Trophoblast cell (in vitro differentiated cells and primary cell): ENCODE data around the gene TEAD1.

Source experiments
- DNase-seq, 2 donors: peaks; one replicate each; pipeline ENCODE4 v3.0.0-alpha.2; 2016
- H2AFZ ChIP-seq: 2 replicates; pipeline ENCODE4 v1.6.1; 2013; ENCODE audit warnings: low read length, moderate library complexity, mild to moderate bottlenecking; ENCODE audit not compliant: insufficient read depth, poor library complexity
- H2AK5ac ChIP-seq: 2 replicates; pipeline ENCODE4 v1.6.1; 2013; ENCODE audit warnings: mild to moderate bottlenecking, low read length
- H2BK120ac ChIP-seq: 2 replicates; pipeline ENCODE4 v1.6.1; 2013; ENCODE audit warnings: low read length, mild to moderate bottlenecking, moderate library complexity; ENCODE audit not compliant: insufficient read depth, poor library complexity
- H2BK12ac ChIP-seq: 2 replicates; pipeline ENCODE4 v1.6.1; 2013; ENCODE audit warnings: mild to moderate bottlenecking, low read length, moderate library complexity
- H2BK5ac ChIP-seq: 2 replicates; pipeline ENCODE4 v1.6.1; 2013; ENCODE audit warnings: low read length, low read depth, moderate library complexity, mild to moderate bottlenecking; ENCODE audit not compliant: poor library complexity
- H3K14ac ChIP-seq: 2 replicates; pipeline ENCODE4 v1.6.1; 2013; ENCODE audit warnings: mild to moderate bottlenecking, low read length
- H3K18ac ChIP-seq: 2 replicates; pipeline ENCODE4 v1.6.1; 2013; ENCODE audit warnings: mild to moderate bottlenecking, low read length
- H3K23ac ChIP-seq: 2 replicates; pipeline ENCODE4 v1.6.1; 2013; ENCODE audit warnings: low read length
- H3K27ac ChIP-seq: 2 replicates; pipeline ENCODE4 v1.5.1; 2013; ENCODE audit warnings: low read depth, mild to moderate bottlenecking, inconsistent platforms, low read length, moderate library complexity
- H3K27me3 ChIP-seq: 2 replicates; pipeline ENCODE4 v1.6.1; 2013; ENCODE audit warnings: inconsistent platforms, mild to moderate bottlenecking, low read length, moderate library complexity; ENCODE audit not compliant: insufficient read depth
- H3K36me3 ChIP-seq, 2 experiments: 1 replicate in 1 of 2; 2 replicates in 1 of 2; pipeline ENCODE4 v1.6.1; 2013; ENCODE audit warnings: low read length in 2 of 2, mild to moderate bottlenecking in 2 of 2, moderate library complexity in 1 of 2; ENCODE audit not compliant: insufficient read depth in 2 of 2, control insufficient read depth in 1 of 2
- H3K4ac ChIP-seq: 2 replicates; pipeline ENCODE4 v1.6.1; 2013; ENCODE audit warnings: low read depth, mild to moderate bottlenecking, low read length, moderate library complexity
- H3K4me1 ChIP-seq, 2 experiments: 1 replicate in 1 of 2; 2 replicates in 1 of 2; pipeline ENCODE4 v1.6.1; 2013; ENCODE audit warnings: low read length in 2 of 2, mild to moderate bottlenecking in 2 of 2, moderate library complexity in 1 of 2; ENCODE audit not compliant: insufficient read depth in 2 of 2, control insufficient read depth in 1 of 2
- H3K4me2 ChIP-seq: 2 replicates; pipeline ENCODE4 v1.6.1; 2013; ENCODE audit warnings: inconsistent platforms, mild to moderate bottlenecking, low read length, moderate library complexity
- H3K4me3 ChIP-seq: 2 replicates; pipeline ENCODE4 v1.5.1; 2013; ENCODE audit warnings: mild to moderate bottlenecking, low read depth, low read length, inconsistent platforms
- H3K79me1 ChIP-seq: one replicate; pipeline ENCODE4 v1.6.1; 2013; ENCODE audit warnings: low read length
- H3K79me2 ChIP-seq: 2 replicates; pipeline ENCODE4 v1.6.1; 2013; ENCODE audit warnings: low read length, mild to moderate bottlenecking; ENCODE audit not compliant: control insufficient read depth, insufficient read depth, poor library complexity
- H3K9ac ChIP-seq: 2 replicates; pipeline ENCODE4 v1.6.1; 2013; ENCODE audit warnings: mild to moderate bottlenecking, low read length
- H3K9me3 ChIP-seq: 2 replicates; pipeline ENCODE4 v1.6.1; 2013; ENCODE audit warnings: low read depth, mild to moderate bottlenecking, control low read depth, inconsistent platforms, low read length; ENCODE audit not compliant: insufficient read depth
- H4K12ac ChIP-seq: 2 replicates; pipeline ENCODE4 v1.6.1; 2013; ENCODE audit warnings: low read depth, mild to moderate bottlenecking, low read length, moderate library complexity
- H4K8ac ChIP-seq: 2 replicates; pipeline ENCODE4 v1.6.1; 2013; ENCODE audit warnings: low read depth, mild to moderate bottlenecking, low read length, moderate library complexity
- H4K91ac ChIP-seq: one replicate; pipeline ENCODE4 v1.6.1; 2013; ENCODE audit warnings: low read depth, mild to moderate bottlenecking, low read length, moderate library complexity
- WGBS: extraction: QIAGEN DNeasy Blood & Tissue Kit; methylation state at CpG from one replicate; pipeline ENCODE4 v1.1.7; 2013; ENCODE audit warnings: missing lambda C conversion rate; ENCODE audit not compliant: insufficient read length, insufficient coverage; ENCODE audit errors: extremely low coverage; 5-methylcytosine and 5-hydroxymethylcytosine counted together

The TEAD1 gene

GRCh38 chr11:12963792-12964536, 289.7 kb downstream of the TEAD1 start:
- H3K79me1 ChIP-seq: no peaks in the 10 kb centered on the region
- no peak overlapping the region for H3K27ac ChIP-seq
- H3K9me3 ChIP-seq: no peaks in the 10 kb centered on the region
- H2BK5ac ChIP-seq: no peak overlapping the region
- H4K91ac ChIP-seq: no peak overlapping the region
- no peak overlapping the region for H3K18ac ChIP-seq
- H2AK5ac ChIP-seq: no peak overlapping the region
- no peak overlapping the region for H3K9ac ChIP-seq
- DNase-seq: peak; percentile 51 to 87
- no peaks in the 10 kb centered on the region for H3K27me3 ChIP-seq
- H3K14ac ChIP-seq: no peak overlapping the region
- no peak overlapping the region for H3K4ac ChIP-seq
- H2BK120ac ChIP-seq: no peak overlapping the region
- H3K4me2 ChIP-seq: no peak overlapping the region
- H2BK12ac ChIP-seq: no peak overlapping the region
- H4K12ac ChIP-seq: no peak overlapping the region
- no CpG with 5 or more reads among the region's 13 CpGs for WGBS
- H3K4me3 ChIP-seq: no peak overlapping the region
- no peak overlapping the region for H3K23ac ChIP-seq
- no peak overlapping the region for H4K8ac ChIP-seq
- H3K79me2 ChIP-seq: no peaks in the 10 kb centered on the region
- H3K4me1 ChIP-seq: peaks cover 0 to 5% of the 10 kb centered on the region in 2 experiments
- H3K36me3 ChIP-seq: no peaks in the 10 kb centered on the region
- H2AFZ ChIP-seq: no peak overlapping the region

DNA sequence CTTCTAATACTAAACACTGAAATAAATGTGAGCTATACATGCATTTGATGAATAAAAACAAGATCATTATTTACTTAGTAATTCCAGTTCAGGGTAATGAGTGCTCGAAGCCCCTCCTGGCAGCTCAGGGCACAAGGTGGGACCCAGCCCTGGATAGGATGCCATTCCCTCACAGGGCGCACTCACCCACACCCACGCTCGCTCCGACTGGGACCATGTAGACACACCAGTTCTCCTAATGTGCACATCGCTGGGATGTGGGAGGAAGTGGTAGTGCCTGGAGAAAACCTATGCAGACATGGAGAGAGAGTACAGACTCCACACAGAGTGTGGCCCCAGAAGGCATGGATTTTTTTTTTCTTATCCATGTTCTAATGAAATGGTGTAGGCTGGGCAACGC, 290.4 kb downstream of the TEAD1 start:
- Histone ChIP-seq H3K23ac (no peak overlapping the region), H3K18ac (peak overlapping the region; percentile 16), H3K9ac (no peak overlapping the region), H3K14ac (no peak overlapping the region), H4K8ac (no peak overlapping the region), H2BK120ac (no peak overlapping the region), H3K36me3 (no peaks in the 10 kb centered on the region), H4K91ac (peak overlapping the region; percentile 1), H3K27ac (no peak overlapping the region), H3K4me1 (peaks cover 2 to 5% of the 10 kb centered on the region in 2 experiments), H3K4me2 (no peak overlapping the region), H2BK12ac (peak overlapping the region; percentile 33), H3K79me2 (no peaks in the 10 kb centered on the region), H3K4me3 (no peak overlapping the region), H3K79me1 (no peaks in the 10 kb centered on the region), H3K9me3 (no peaks in the 10 kb centered on the region), H3K27me3 (no peaks in the 10 kb centered on the region), H4K12ac (no peak overlapping the region), H3K4ac (no peak overlapping the region), H2AK5ac (no peak overlapping the region), H2BK5ac (no peak overlapping the region), H2AFZ (no peak overlapping the region)
- WGBS: no CpG with 5 or more reads among the region's 7 CpGs
- DNase-seq: no peak

- H3K4ac ChIP-seq: no peak overlapping the region
- no peak for DNase-seq
- H3K23ac ChIP-seq: no peak overlapping the region
- no peaks in the 10 kb centered on the region for H3K27me3 ChIP-seq
- H4K91ac ChIP-seq: no peak overlapping the region
- WGBS: no CpG with 5 or more reads among the region's 5 CpGs
- no peak overlapping the region for H4K12ac ChIP-seq
- no peak overlapping the region for H2BK120ac ChIP-seq
- H3K4me2 ChIP-seq: no peak overlapping the region
- no peak overlapping the region for H2AK5ac ChIP-seq
- no peak overlapping the region for H2AFZ ChIP-seq
- no peaks in the 10 kb centered on the region for H3K79me1 ChIP-seq
- no peak overlapping the region for H4K8ac ChIP-seq
- no peak overlapping the region for H3K9ac ChIP-seq
- H3K4me3 ChIP-seq: no peak overlapping the region
- H3K14ac ChIP-seq: no peak overlapping the region
- H2BK12ac ChIP-seq: no peak overlapping the region
- H3K9me3 ChIP-seq: no peaks in the 10 kb centered on the region
- no peak overlapping the region for H2BK5ac ChIP-seq
- no peak overlapping the region for H3K27ac ChIP-seq
- peaks cover 2 to 5% of the 10 kb centered on the region in 2 experiments for H3K4me1 ChIP-seq
- no peak overlapping the region for H3K18ac ChIP-seq
- H3K79me2 ChIP-seq: no peaks in the 10 kb centered on the region
- no peaks in the 10 kb centered on the region for H3K36me3 ChIP-seq
Observed at GRCh38 chr11:12966002-12966401, 291.8 kb downstream of the TEAD1 start.

- Histone ChIP-seq H3K36me3 (no peaks in the 10 kb centered on the region), H3K27ac (no peak overlapping the region), H3K79me2 (no peaks in the 10 kb centered on the region), H3K4me2 (no peak overlapping the region), H2BK5ac (no peak overlapping the region), H3K18ac (no peak overlapping the region), H2BK12ac (no peak overlapping the region), H2AFZ (no peak overlapping the region), H3K23ac (no peak overlapping the region), H3K14ac (no peak overlapping the region), H3K4ac (no peak overlapping the region), H3K9ac (no peak overlapping the region), H4K91ac (no peak overlapping the region), H4K8ac (no peak overlapping the region), H3K4me1 (peaks cover 2 to 5% of the 10 kb centered on the region in 2 experiments), H2AK5ac (no peak overlapping the region), H3K4me3 (no peak overlapping the region), H4K12ac (no peak overlapping the region), H2BK120ac (no peak overlapping the region), H3K9me3 (no peaks in the 10 kb centered on the region), H3K27me3 (no peaks in the 10 kb centered on the region), H3K79me1 (no peaks in the 10 kb centered on the region)
- no CpG with 5 or more reads among the region's 1 CpG for WGBS
- DNase-seq: peak in 1 of 2 donors; percentile 69
Observed at GRCh38 chr11:12968101-12968500, 293.9 kb downstream of the TEAD1 start.
